ENCODE data around the gene MIPEP. TPM values are rescaled to one million over a fixed set of nuclear protein-coding genes. Genes with fewer than 3 reads are reported as not detected.
A peak's percentile ranks its signal among the peaks of the same experiment; 100 is the strongest.
"Not testable (repeated sequence)": the region's sequence is repeated elsewhere in the genome, so short reads cannot be mapped to it uniquely, and the experiment has no call there.

MIPEP gene
- total RNA-seq, 1 experiment from 2014 or later, result 41.6 TPM

GRCh38 chr13:23889615-23890607, 711 bp upstream of the MIPEP start:
- no peak for DNase-seq (ENCODE audit: low spot score)

GRCh38 chr13:23884361-23884760, 4.8 kb downstream of the MIPEP start:
- DNase-seq (ENCODE audit: low spot score), result not testable (repeated sequence)

- DNase-seq (ENCODE audit: low spot score), result no peak
Measured at GRCh38 chr13:23883255-23883654, 5.9 kb downstream of the MIPEP start.

- not testable (repeated sequence) for DNase-seq (ENCODE audit: low spot score)
Measured at GRCh38 chr13:23881402-23881800, 7.8 kb downstream of the MIPEP start.

GRCh38 chr13:23880493-23881401, 8.5 kb downstream of the MIPEP start:
- not testable (repeated sequence) for DNase-seq (ENCODE audit: low spot score)

GRCh38 chr13:23877286-23877685, 11.9 kb downstream of the MIPEP start:
- no peak for DNase-seq (ENCODE audit: low spot score)

GRCh38 chr13:23876265-23876664, 12.9 kb downstream of the MIPEP start:
- DNase-seq (ENCODE audit: low spot score), result no peak

- DNase-seq (ENCODE audit: low spot score), result peak; percentile 11
Measured at GRCh38 chr13:23871616-23872220, 17.5 kb downstream of the MIPEP start.

- DNase-seq (ENCODE audit: low spot score), result no peak
Measured at GRCh38 chr13:23870356-23871140, 18.7 kb downstream of the MIPEP start.

- no peak for DNase-seq (ENCODE audit: low spot score)
Measured at GRCh38 chr13:23868521-23868920, 20.7 kb downstream of the MIPEP start.

GRCh38 chr13:23867027-23867491, 22.1 kb downstream of the MIPEP start:
- peak; percentile 35 for DNase-seq (ENCODE audit: low spot score)

- peak; percentile 77 for DNase-seq (ENCODE audit: low spot score)
Measured at GRCh38 chr13:23866420-23867026, 22.7 kb downstream of the MIPEP start.

GRCh38 chr13:23865906-23866305, 23.3 kb downstream of the MIPEP start:
- no peak for DNase-seq (ENCODE audit: low spot score)

GRCh38 chr13:23865026-23865425, 24.2 kb downstream of the MIPEP start:
- DNase-seq (ENCODE audit: low spot score), result no peak

- DNase-seq (ENCODE audit: low spot score), result no peak
Measured at GRCh38 chr13:23861310-23861709, 27.9 kb downstream of the MIPEP start.

- no peak for DNase-seq (ENCODE audit: low spot score)
Measured at GRCh38 chr13:23859904-23860303, 29.3 kb downstream of the MIPEP start.

- no peak for DNase-seq (ENCODE audit: low spot score)
Measured at GRCh38 chr13:23859455-23859854, 29.7 kb downstream of the MIPEP start.

GRCh38 chr13:23858546-23858945, 30.7 kb downstream of the MIPEP start:
- no peak for DNase-seq (ENCODE audit: low spot score)

- DNase-seq (ENCODE audit: low spot score), result no peak
Measured at GRCh38 chr13:23856008-23856750, 33.0 kb downstream of the MIPEP start.

GRCh38 chr13:23855360-23855759, 33.8 kb downstream of the MIPEP start:
- no peak for DNase-seq (ENCODE audit: low spot score)
